GM19328 (cell line): Measurements from ENCODE around the gene BMPR1A.

Experiments
- ATAC-seq: cut with Tn5 transposase; IDR thresholded peaks from one replicate; pipeline ENCODE4 v1.9.1; 2021; ENCODE audit warnings: mild to moderate bottlenecking, moderate library complexity; ENCODE audit not compliant: unreplicated experiment

BMPR1A gene

GRCh38 chr10:86981716-86982115 lies 225.3 kb downstream of the BMPR1A start:
- no peak for ATAC-seq
